ENCODE results near the gene RNF19B. TPM values are rescaled to one million over a fixed set of nuclear protein-coding genes. Genes with fewer than 3 reads are reported as not detected.

RNF19B gene
- total RNA-seq, 1 donor from 2014 or later: 20.1 TPM

GRCh38 chr1:32890516-32891240 lies 73.9 kb downstream of the RNF19B start:
- Mint-ChIP-seq H3K27me3 (peaks cover 59% of the 10 kb centered on the region), H3K27ac (no peak overlapping the region), H3K9me3 (no peaks in the 10 kb centered on the region), H3K4me1 (ENCODE audit: unreplicated experiment) (peaks cover 14% of the 10 kb centered on the region), H3K4me3 (no peak overlapping the region), H3K36me3 (no peaks in the 10 kb centered on the region)
- no peak for TF ChIP-seq CTCF (conservative IDR thresholded peaks at IDR 0.05)
- DNase-seq (ENCODE audit: extremely low spot score, unreplicated experiment): no peak

- Mint-ChIP-seq H3K4me3 (no peak overlapping the region), H3K27me3 (peaks cover 67% of the 10 kb centered on the region), H3K27ac (no peak overlapping the region), H3K4me1 (ENCODE audit: unreplicated experiment) (peaks cover 20% of the 10 kb centered on the region), H3K9me3 (no peaks in the 10 kb centered on the region), H3K36me3 (no peaks in the 10 kb centered on the region)
- no peak for DNase-seq (ENCODE audit: extremely low spot score, unreplicated experiment)
- no peak for TF ChIP-seq CTCF (conservative IDR thresholded peaks at IDR 0.05)
Measured at GRCh38 chr1:32889731-32890278, 74.8 kb downstream of the RNF19B start.

- H3K4me1 Mint-ChIP-seq (ENCODE audit: unreplicated experiment): peaks cover 20% of the 10 kb centered on the region
- H3K36me3 Mint-ChIP-seq: no peaks in the 10 kb centered on the region
- no peaks in the 10 kb centered on the region for H3K9me3 Mint-ChIP-seq
- peaks cover 72% of the 10 kb centered on the region for H3K27me3 Mint-ChIP-seq
- no peak for TF ChIP-seq CTCF (conservative IDR thresholded peaks at IDR 0.05)
- no peak overlapping the region for H3K4me3 Mint-ChIP-seq
- H3K27ac Mint-ChIP-seq: no peak overlapping the region
- no peak for DNase-seq (ENCODE audit: extremely low spot score, unreplicated experiment)
Measured at GRCh38 chr1:32888677-32889420, 75.8 kb downstream of the RNF19B start.

- TF ChIP-seq CTCF (conservative IDR thresholded peaks at IDR 0.05): no peak
- Mint-ChIP-seq H3K9me3 (no peaks in the 10 kb centered on the region), H3K4me1 (ENCODE audit: unreplicated experiment) (peaks cover 20% of the 10 kb centered on the region), H3K4me3 (no peak overlapping the region), H3K36me3 (no peaks in the 10 kb centered on the region), H3K27me3 (peaks cover 78% of the 10 kb centered on the region), H3K27ac (no peak overlapping the region)
- DNase-seq (ENCODE audit: extremely low spot score, unreplicated experiment): no peak
Measured at GRCh38 chr1:32888134-32888533, 76.5 kb downstream of the RNF19B start.

GRCh38 chr1:32887623-32888022 lies 77.0 kb downstream of the RNF19B start:
- Mint-ChIP-seq H3K9me3 (no peaks in the 10 kb centered on the region), H3K4me1 (ENCODE audit: unreplicated experiment) (peaks cover 19% of the 10 kb centered on the region), H3K4me3 (peak overlapping the region; percentile 44), H3K27ac (no peak overlapping the region), H3K36me3 (no peaks in the 10 kb centered on the region), H3K27me3 (peaks cover 77% of the 10 kb centered on the region)
- no peak for DNase-seq (ENCODE audit: extremely low spot score, unreplicated experiment)
- TF ChIP-seq CTCF (conservative IDR thresholded peaks at IDR 0.05): no peak
